Measurements from ENCODE around the gene KNDC1.

The KNDC1 gene

DNA sequence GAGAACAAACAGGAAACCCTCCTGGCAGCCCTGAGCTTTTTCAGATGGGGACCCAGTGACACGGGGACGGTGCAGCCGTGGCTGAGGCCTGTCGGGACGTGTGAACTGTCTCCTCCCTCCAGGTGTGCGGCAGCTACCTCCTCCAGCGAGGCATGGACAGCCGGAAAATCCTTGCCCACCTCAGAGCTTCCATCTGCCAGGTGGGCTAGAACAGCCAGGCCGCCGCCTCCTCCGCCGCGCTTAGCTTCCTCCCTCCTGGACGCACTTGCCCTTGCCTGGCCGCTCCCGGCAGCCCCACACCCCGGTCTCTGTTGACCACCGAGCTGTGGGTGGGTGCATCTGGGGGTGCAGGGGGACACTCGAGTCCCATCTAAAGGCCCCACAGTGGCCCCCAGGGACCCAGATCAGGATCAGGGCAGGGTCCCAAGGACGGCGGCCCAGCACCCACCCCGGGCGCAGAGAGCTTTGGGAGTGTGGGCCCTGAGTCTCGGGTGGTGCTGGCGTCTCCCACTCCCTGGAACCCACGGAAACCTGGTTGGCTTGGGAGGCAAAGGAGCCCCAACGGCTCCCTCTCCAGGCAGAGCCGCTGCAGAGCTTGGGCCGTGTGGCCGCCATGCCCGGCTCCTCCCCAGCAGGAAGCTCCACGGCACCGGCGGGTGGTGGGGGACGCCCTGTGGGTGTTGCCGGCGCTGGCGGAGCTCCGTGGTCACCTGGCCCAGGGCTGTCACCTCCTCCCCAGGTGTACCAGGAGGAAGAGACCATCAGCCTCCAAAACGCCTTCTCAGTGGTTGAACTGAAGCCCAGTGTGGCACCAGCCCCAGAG lies 37.1 kb downstream of the KNDC1 start:
- DNase-seq, result no peak

DNA sequence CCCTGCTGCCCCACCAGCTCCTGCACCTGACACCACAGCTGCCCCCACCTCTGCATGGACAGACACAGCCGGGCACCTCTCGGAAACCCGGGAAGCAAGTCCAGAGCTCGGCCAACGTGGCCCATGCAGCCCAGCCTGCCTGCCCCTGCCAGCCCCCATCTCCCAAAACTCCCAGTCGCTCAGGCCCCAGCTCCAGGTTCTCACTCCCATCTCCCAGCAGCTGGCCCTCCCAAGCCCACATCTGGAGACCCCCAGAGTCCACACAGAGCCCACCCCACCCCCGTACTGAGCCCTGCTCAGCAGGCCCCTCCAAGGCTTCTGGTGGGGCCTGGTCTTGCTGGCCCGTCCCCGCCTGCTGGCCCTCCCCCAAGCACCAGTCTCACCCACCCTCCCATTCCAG lies 37.8 kb downstream of the KNDC1 start:
- no peak for DNase-seq

DNA sequence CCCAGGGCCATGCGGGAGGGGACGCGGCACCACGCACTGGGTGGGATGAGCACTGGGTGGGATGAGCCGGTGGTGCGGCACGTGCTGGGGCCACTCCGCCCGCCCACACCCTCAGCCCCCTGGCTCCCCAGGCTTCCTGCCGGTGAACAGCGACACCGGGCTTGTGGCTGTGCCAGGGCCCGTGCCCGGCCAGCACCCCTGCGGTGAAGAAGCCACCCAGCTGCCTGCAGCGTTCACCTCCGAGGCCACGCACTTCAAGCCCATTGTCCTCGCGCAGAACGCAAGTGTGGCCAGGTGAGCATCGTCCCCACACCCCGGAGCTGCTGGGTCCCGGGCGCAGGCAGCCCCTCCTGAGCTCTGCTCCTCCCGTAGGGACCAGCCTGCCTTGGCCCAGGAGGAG lies 38.2 kb downstream of the KNDC1 start:
- no peak for DNase-seq

DNA sequence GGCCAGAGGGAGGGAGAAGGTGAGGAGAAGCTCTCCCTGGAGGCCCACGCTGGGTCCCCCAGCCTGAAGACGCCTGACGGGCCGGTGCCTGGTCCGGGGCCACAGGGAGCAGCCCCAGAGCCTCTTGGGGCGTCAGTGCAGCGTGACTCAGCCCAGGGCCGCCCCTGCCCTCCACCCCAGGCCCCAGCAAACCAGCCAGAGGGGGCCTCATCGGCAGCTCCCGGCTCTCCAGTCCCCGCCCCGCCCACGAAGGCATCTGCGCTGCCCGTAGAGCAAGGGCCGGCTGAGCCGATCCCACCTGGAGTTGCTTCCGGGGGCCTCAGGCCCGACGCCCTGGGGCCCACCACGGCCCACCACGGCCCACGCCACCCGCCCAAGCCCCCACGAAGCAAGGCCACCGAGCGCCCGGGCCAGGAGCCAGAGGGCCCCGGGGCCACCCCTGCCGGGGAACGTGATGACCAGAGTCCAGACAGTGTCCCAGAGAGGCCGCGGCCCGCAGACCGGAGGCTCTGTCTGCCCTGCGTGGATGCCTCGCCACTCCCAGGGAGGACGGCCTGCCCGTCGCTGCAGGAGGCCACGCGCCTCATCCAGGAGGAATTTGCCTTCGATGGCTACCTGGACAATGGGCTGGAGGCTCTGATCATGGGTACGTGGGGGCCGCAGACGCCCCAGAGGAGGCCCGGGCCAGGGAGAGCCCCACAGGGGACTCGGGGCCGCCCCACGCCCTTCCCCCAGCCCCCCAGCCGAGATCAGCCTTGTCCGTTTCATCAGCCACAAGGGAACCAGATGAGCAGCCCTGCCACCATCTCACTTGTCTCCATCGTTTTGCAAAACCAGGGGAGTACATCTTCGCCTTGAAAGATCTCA lies 38.8 kb downstream of the KNDC1 start:
- DNase-seq, result no peak

DNA sequence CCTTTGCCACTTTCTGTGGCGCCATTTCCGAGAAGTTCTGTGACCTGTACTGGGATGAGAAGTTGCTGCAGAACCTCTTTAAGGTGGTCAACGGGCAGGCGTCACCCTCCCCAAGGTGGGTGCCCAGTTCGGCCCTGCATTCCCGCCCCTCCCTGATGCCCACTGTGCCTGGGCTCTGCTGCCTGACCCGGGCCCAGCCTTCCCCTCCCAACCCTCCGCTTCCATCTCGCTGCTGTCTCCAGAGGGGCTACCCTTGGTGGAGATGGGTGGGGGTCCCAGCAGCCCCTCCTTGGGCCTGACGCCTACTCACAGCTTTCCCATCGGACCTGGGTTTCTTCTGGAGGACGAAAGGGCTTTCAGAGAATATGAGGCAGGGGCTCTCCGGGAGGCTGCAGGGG lies 39.5 kb downstream of the KNDC1 start:
- no peak for DNase-seq

DNA sequence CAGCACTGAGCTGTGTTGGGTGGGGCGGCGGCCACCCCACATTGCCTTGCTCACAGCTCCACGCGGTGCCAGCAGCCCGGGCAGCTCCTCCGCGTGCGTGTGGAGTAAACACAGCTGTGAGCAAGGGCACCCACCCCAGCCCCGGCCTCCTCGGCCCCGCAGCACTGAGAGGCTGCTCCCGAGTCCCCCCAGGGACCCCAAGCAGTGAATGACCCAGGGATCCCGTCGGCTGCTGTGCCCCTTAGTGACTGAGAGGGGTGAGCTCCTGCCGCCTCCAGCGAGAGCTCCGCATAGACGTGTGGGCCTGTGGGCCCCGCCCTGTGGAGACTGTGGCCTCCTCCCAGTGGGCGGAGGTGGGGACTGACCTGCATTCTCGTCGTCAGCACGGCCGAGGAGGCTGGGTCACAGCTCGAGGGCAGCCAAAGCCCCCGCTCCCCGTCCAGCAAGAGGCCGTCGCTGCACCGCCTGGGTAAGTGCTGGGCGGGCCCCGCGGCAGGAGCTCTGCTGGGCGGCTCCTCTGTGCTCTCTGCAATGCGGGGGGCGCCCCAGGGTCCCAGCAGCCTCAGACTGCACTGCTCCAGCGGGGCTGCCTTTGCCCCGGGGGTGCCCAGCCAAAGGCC lies 40.1 kb downstream of the KNDC1 start:
- no peak for DNase-seq

DNA sequence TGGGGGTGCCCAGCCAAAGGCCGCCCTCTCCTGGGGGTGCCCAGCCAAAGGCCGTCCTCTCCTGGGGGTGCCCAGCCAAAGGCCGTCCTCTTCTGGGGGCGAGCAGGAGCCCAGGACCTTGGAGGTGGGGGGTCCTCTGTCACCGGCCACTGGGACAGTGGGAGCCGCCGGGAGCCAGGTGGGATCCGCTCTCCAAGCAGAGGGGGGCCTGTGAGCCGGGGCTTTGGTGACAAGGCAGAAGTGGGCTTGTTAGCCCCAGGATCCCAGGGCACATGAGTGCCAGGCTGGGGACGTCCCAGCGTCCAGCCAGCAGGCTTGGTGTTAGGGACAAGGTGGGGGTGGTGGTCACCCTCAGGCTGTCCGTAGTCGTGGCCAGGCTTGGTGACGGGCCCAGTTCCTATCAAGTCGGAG lies 40.6 kb downstream of the KNDC1 start:
- no peak for DNase-seq

DNA sequence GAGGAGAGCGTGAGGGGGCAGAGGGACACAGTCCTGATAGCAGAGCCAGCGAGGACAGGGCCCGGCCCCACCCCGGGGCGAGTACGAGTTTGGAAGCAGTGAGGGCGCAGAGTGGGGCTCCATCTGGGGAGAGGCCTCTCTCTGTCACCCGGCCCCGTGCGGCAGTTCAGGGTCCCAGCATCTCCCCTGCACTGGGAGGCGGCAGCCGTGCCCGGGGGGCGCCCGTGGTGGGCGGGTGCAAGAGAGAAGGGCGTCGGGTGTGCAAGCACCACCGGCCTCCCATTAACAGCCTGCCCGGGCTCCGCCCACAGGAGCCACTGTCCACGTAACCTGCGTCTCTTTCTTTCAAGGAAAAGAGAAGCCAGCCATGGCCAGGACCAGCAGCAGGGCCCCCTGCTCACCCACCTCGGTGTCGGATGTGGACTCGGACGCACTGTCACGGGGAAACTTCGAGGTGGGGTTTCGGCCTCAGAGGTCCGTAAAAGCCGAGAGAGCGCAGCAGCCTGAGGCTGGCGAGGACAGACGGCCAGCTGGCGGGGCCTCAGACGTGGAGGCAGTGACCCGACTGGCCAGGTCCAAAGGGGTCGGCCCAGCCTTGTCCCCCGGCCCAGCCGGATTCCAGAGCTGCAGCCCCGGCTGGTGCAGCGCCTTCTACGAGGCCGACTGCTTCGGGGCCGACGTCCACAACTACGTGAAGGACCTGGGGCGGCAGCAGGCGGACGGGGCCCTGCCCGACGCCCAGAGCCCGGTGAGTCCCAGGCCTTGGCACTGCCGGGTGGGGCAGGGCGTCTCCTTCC lies 41.3 kb downstream of the KNDC1 start:
- DNase-seq, result no peak

DNA sequence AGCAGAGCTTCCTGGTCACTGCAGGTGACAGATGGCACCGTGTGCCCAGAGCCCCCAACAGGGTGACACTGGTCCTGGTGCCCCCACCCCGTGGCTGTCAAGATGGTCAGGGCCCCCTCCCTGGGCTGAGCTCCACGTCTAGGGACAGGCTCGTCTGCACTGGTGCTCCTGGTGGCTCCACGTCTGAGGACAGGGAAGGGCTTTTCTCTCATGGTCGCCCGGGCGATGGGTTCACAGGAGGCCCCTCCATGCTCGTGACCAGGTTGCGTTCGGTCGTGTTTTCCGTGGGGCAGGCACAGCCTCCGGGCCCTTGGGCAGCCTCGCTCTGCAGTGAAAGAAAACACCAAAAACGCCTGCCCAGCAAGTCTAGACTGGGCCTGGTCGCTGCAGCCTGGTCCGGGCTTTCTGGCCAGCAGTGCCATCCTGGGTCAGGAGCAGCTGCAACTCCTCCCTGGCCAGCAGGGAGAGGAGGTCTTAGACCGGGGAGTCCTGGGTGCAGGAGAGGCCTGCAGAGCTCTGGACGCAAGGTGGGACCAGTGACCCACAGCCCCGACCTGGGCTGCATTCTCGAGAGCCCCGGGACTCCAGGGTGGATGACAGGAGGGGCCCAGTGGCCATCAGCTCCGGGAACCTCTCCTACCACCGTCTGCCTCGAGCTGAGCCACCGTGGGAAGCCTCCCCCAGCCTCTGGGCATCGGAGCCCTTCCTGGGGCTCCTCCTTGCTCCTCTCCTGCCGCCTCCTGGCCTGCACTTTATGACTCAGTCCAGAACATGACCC lies 42.1 kb downstream of the KNDC1 start:
- DNase-seq, result no peak

DNA sequence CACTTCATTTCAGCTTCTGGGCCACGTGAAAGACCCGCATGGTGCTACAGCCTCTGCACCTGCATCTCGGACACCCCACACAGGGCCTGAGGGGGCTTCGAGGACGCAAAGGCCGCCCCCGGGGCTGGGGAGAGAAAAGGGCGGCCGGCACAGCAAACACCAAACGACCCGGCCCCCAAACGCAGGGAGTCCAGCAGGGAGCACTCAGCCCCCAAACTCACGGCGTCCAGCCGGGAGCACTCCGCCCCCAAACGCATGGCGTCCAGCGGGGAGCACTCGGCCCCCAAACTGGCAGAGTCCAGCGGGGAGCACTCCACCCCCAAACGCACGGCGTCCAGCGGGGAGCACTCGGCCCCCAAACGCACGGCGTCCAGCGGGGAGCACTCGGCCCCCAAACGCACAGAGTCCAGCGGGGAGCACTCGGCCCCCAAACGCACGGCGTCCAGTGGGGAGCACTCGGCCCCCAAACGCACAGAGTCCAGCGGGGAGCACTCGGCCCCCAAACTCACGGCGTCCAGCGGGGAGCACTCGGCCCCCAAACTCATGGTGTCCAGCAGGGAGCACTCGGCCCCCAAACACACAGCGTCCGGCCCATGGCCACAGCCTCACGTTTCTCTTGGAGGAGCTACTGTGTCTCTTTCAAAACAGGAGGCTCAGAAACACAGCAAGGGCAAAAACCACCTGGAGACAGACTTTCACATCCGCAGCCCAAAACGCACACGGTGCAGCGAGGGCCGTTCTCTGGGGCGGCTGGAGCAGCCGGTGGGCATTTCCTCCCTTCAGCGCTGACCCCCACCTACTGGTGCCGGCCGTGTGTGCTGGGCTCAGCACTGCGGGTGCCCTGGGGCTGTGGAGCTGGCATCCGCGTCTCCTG lies 43.0 kb downstream of the KNDC1 start:
- DNase-seq, result no peak

DNA sequence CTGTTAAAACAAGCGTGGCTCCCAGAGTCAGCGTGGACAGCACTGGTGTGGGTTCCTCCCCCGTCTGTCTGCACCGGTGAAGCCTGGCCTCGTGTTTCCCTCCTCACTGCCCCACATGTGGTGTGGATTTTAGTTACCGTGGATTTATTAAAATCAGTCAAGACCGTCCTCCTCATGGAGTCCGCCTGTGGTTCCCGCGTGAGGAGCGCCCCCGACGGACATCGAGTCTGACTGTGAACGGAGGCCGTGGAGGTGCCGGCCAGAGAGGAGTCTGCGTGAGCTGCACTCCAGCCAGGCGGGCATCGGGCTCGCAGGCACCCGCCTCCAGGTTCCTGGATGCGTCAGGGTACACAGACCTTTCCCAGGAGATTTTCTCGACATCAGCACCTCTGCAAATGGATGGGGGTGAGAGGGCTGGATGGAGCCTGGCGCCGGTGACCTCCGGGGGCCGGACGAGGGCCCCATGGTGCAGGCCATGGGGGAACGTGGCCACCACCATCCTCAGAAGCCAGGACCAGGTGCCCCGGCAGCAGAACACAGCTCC lies 43.7 kb downstream of the KNDC1 start:
- DNase-seq, result no peak

DNA sequence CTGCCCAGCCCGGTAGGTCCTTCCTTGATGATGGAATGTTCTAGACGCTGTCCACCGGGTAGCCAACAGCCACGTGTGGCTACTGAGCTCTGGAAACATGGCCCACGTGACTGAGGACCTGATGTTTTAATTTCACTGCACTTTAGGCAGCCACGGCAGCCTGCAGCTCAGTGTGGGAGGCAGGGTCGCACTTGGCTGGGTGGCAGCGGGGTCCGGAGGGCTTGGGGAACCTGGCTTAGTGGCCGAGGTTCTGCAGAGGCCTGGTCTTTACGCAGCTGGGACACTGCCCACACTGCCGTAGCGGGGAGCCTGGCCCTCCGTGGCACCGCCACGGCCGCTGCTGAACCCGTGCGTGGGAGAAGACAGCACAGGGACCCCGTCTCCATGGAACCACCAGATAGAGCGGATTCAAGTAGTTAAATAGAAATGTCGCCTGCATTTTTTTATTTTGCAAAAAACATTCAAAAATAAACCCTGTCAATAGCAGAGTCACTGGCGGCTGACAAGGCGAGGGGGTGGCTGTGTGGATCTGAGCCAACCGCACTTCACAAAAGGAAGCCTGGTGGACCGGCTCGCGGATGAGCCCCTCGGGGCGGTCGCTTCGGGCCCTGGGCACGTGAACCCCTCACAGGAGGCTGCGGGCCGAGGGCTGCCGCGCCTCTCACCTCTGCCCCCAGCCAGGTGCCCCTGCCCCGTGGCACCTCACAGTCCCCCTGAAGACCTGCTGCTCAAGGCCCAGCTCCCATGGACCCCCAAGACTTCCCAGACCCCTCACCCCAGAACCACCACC lies 44.4 kb downstream of the KNDC1 start:
- DNase-seq, result no peak

DNA sequence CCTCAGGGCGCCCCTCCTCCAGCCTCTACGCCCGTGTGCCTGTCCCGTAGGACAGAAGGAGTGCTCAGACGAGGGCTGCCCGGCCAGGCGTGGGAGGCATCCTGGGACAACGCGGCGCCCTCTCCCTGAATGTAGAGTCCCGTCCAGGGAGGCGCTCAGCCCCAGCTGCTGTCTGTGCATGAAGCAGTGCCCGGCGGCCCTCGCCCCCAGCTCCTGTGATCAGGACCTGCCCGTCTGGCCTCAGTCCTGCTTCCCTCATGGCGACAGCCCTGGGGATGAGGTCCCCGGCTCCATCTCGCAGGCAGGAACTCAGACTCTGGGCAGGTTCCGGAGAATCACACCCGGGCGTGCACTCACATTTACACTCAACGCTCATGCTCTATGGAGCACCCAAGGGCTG lies 45.1 kb downstream of the KNDC1 start:
- DNase-seq, result no peak

DNA sequence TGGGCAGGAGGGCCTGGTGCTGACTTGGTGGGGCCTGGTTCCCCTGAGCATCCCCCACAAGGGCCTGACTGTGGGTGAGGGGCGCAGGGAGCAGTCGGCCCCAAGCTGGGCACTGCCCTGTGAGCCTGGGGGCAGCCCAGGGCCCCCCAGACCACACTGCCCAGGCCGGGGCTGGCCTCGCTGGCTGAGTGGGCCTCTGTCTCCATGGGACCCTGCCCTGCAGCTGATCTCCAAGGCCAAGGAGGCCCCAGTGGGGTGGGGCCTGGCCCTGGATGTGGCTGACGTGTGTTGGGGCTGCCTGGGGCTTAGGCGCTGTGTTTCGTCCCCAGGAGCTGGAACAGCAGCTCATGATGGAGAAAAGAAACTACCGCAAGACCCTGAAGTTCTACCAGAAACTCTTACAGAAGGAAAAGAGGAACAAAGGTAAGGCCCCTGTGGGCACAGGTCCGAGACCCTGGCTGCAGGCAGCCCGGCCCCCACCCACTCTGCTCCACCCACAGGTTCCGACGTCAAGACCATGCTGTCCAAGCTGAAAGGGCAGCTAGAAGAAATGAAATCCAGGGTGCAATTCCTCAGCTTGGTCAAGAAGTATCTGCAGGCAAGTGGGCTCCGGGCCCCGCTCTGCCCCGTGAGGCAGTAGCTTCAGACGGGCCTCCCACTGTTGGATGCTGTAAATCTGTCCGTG lies 46.5 kb downstream of the KNDC1 start:
- no peak for DNase-seq

DNA sequence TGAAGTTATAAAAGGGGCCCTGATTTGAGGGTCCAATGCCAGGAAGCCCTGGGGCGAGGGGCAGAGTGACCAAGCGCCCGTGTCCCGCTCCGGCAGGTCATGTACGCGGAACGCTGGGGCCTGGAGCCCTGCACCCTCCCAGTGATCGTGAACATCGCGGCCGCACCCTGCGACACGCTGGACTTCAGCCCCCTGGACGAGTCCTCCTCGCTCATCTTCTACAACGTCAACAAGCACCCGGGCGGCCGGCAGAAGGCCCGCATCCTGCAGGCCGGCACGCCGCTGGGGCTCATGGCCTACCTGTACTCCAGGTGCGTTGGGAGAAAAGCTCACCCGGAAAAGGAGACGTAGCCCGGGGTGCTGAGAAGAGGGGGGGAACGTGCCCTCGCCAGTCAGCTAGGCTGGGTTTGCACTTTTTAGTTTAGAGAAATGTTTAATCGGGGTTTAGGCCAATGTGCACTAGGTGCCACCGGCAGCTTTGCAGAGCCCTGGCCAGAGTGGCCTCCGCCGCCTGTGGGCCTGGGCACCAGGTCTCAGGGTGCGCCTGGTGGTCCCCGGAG lies 47.1 kb downstream of the KNDC1 start:
- no peak for DNase-seq

DNA sequence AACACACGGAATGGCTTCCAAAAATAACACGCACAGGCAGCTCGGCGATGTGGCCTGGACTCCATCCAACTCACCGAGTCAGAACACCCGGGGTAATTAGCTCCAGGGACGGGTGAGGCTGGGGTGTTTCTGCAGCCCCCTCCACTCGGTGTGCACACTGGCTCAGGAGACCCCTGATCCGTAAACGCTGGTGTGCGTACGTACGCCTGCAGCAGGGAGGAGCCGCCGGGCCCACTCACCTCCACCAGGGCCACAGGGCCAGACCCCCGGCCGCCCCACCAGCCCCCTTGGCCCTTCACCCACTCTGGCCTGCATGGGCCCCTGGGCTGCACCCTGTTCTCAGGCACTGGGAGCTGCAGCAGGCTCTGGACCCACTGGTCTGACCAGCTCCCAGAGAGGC lies 47.6 kb downstream of the KNDC1 start:
- no peak for DNase-seq

DNA sequence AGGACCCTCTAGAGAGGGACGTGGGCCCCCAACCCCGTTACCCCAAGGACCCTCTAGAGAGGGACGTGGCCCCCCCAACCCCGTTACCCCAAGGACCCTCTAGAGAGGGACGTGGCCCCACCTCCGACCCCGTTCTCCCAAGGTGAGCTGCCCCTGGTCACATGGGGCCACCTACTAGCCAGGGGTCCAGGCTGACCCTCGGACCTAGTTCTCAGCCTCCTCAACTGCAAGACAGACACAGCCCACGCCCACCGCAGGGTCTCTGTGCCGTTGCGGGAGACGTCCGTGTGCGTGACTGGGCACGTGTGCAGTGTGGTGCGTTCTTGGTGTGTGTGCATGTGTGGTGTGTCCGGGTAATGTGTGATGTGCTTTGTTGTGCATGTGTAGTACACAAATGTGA lies 48.4 kb downstream of the KNDC1 start:
- no peak for DNase-seq

DNA sequence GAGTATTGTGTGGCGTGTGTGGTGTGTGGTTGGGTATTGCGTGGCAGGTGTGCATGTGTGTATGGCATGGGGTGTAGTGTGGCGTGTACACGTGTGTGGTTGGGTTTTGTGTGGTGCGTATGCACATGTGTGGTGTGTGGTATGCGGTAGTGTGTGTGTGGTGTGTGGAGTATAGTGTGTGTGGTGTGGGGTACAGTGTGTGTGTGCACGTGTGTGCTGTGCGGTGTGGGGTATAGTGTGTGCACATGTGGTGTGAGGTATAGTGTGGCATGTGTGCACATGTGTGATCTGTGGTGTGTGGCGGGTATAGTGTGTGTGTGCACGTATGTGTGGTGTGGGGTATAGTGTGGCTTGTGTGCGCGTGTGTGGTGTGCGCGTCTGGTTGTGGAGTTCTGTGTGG lies 49.1 kb downstream of the KNDC1 start:
- DNase-seq, result no peak

DNA sequence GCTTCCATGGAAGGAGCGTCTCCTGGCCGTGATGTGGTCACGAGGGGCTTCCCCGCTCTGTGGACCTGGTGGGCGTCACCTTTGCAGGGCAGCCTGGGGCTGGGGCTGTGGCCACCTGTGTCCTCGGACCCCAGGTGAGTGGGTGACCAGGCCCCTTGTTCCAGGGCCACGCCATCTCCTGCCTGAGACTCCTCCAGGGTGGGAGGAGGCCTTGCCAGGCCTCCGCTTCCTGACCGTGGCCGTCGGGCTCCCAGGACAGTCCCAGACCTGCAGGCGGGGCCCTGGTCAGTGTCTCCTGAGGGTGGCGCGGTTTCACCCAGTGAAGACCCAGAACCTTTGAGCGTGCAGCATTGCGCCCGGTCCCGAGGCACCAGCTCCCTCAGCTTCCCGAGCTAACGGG lies 49.6 kb downstream of the KNDC1 start:
- DNase-seq, result no peak

Measured in NCI-H1105 (cell line).